ENCODE data around the gene UNC13D.

GRCh38 chr17:75779987-75780889, 64.0 kb downstream of the UNC13D start:
- TF ChIP-seq ZNF274 (IDR thresholded peaks at IDR 0.05; ENCODE audit: low read depth, low read length) = no peak
- no peak for TF ChIP-seq YY1 (IDR thresholded peaks at IDR 0.05; ENCODE audit: insufficient read depth, insufficient read length)
